GM21423 (cell line): ENCODE data around the gene DGKG.
A peak's percentile ranks its signal among the peaks of the same experiment; 100 is the strongest.

ENCODE experiments used
- ATAC-seq: cut with Tn5 transposase; IDR thresholded peaks from one replicate; pipeline ENCODE4 v1.9.1; 2021; ENCODE audit warnings: mild to moderate bottlenecking, moderate library complexity; ENCODE audit not compliant: unreplicated experiment

DGKG gene

DNA sequence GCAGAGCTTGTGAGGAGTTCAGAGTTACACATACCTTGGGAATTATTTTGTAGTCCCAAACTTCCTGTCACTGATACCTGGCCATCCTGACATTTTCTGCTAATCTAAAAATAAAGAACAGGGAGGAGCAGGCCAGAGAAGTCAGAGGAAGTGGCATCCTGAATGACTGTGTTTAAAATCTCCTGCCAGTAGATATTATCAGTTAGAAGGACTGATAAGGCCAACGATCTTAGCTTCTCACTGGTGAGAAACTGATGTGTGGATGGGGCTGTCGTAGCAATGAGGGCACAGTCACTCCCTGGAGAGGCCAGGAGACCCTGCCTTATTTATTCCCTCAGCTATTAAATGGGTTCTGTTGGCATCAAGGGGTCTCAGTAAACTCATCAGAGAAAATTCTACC is 115.1 kb downstream of the DGKG start:
- ATAC-seq: no peak

DNA sequence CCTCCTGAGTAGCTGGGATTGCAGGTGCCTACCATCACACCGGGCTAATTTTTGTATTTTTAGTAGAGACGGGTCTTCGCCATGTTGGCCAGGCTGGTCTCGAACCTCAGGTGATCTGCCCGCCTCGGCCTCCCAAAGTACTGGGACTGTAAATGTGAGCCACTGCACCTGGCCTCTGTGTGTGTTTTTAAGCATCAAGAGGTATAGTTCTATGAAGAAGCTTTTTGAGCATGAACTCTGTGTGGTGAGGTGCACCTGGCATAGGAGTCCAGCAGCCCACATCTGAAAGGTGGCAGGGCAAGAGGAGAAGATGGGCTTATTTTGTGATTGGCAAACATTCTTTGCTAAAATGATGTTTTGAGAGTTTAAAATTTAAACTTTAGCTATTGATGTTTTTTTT is 118.0 kb downstream of the DGKG start:
- no peak for ATAC-seq

DNA sequence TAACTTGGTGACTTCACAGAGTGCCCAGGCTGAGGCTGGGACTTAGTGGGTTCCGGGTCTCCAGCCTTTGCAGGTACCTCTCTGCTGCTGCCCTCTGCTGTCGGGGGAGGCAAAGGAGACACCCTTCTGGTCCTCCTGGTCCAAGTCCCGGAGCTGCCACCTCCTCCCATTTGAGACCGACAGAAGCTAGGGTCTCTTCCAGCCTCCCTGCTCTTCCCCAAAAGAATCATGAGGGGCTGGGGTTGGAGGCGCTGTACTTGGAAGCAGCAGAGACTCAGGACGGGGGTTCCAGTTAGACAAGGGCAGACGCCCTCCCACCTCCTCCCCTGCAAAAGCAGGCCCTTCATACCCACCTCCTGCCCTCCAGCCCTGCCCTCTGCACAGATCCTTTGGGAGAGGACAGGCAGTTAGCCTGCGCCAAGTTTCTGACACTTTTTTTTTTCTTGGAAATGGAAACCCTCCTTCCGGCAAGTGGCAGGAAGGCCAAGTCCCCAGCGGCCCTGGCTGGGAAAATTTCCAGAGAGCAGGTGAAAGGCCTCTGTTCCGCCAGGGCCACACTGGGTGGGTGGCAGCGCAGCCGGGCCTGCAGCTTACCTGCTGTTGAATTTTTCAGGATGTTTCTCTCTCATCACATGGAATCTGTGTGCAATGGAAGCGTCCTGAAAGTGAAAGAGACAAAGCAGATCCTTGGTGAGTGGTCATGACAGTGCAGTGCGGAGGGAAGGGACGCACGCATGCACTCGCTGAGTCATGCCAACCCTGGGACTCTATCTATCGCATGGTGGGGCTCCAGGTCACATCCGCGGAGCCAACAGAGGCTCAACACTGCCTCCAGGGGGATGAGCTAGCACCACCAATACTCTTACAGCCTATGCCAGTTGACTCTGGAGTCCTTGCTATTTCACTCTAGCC is 119.9 kb downstream of the DGKG start:
- peak; percentile 88 for ATAC-seq

DNA sequence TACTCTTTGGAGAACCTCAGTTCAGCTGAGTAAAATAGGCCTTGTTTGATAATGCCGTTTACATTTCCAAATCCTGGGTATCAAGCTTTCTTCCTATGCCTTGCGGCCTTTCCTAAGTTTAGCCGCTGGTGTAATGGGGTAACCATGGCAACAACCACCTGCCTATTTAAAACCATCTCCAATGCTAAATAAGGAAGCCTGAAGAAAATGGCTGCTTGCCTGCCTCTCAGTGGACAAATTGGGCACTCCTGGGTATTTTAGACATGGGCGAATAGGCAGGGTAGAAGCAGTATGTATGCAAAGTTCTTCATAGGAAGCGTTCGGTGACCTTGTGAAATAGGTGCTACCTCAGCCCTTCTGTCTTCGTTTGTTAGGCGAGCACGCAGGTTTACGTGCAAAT is 122.7 kb downstream of the DGKG start:
- no peak for ATAC-seq

DNA sequence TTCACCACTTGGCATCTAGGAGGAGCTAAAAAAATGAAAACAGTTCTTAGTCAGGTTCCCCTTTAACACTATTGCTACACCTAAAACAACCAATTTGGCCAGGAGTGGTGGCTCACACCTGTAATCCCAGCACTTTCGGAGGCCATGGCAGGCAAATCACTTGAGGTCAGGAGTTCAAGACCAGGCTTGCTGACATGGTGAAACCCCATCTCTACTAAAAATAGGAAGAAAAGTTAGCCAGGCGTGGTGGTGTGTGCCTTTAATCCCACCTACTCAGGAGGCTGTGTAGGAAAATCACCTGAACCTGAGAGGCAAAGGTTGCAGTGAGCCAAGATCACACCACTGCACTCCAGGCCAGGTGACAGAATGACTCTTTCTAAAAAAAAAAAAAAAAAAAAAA is 124.1 kb downstream of the DGKG start:
- ATAC-seq: no peak

DNA sequence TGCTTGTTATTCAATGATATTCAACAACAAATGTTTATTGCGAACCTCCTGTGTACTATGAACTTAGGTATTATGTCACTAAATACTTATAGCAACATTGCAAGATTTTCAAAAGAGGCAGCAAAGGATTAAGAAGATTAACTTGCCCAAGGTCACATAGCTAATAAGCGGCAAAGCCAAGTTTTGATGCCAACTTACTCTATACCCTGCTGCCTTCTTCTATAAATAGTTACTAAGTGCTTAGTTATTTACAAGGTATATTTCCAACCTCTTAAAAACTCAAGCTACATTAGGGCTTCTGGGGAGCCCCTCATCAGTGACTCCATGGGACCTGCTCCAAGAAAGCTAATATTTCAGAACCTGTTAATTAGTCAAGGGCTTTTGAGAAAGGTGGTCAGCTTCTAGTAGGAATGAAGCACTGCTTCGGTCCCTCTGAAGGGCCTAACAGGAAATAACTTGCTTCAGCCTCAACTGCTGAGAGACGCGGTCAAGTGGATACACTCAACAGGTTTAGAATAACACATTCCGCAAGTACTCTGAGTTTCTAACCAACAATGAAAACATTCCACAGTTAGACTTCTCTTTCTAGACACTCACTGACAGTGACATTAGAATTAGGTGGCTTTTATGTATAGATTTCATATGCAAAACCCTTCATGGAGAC is 125.5 kb downstream of the DGKG start:
- no peak for ATAC-seq

DNA sequence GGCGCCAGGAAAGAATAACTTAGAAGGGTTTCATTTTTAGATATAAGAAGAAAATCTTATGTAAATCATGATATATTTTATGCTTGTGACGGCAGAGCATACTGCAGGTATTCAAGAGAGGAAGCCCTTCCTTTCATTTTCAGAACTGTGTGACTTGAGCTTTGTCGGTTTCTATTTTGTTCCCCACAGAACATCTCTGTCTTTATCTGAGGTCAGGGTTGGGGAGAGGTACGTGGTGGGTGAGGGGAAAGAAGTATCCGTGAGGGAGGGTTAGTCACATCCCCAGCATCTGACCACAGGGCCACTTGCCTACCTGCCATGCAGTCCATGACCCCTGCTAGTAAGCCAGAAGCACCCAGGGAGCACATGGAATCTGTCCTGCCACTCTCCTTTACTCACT is 126.5 kb downstream of the DGKG start:
- peak; percentile 84 for ATAC-seq

DNA sequence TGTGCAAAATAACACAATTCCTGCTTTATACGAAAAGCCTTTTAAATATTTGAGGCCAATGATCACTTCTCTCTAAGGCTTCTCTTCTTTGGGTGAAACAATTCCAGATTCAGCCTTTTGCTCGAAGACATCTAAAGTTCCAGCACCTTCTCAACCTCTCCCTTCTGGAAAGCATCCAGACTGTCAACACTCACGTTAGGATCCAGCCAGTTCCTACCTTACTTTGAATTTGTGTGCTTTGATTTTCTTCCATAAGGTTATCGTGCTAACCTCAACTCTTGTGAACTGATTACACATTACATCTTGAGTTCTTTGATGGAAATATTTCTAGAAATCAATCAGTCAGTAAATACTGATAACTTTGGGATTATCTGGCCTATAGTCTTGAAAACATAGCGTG is 127.9 kb downstream of the DGKG start:
- ATAC-seq: no peak

DNA sequence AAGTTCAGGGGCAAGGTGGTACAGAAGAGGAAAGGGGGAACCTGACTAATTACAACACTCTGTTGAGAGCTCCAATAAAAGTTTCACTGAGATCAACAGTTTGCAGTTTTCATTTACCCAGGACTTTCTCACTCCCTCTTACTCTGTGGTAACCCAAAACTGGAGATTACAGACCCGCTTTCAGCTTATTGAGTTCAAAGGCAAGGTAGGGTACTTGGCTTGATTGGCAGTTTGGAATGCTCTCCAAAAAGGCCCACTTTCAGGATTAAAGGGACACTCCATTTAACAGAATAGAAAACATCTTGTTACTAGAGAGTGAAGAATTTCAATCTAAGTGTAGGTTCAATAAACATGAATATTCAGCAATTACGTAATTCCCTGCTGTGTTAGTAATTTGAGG is 135.6 kb downstream of the DGKG start:
- ATAC-seq: no peak

DNA sequence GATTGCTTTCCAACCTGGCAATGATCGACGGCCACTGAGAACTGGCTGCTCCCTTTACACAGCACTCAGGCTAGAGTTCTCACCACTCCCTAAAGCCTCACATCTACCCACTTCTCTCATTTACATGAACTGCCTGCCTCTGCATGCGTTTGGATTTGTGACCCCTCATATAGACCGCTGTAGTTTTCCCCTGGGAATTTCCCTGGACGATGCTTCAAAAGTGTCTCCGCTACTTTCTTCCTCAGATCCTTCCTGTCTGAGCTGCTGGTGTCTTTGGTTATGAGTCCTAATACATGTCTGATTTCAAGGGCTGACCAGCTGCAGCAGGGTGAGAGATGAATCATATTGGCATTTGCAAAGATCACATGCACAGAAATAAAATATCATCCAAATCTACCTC is 136.4 kb downstream of the DGKG start:
- ATAC-seq: no peak

DNA sequence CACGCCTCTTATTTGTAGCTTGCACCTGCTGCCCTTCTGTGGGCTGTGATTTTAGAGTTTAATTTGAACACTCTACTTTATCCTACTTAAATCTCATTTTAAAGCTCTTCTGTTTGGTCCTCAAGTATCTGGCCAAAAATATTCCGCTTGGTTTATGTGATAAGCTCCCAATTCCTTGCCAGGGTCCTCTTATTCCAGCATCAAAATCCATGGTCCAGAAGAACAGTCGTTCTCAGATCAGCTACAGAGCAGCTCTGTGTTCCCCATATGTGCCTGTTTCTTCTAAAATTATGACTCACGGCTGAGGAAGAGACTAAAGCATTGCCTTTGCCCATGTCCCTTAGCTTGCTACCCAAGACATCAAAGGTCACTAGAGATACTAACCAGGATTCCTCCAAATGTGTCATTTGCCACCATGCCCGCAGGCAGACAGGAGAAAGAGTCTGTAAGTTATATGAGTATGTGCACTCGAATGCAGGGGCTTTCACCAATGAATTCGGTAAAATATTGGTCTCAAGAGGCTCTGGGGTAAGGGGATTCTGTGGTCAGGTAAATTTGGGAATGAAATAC is 137.9 kb downstream of the DGKG start:
- no peak for ATAC-seq

DNA sequence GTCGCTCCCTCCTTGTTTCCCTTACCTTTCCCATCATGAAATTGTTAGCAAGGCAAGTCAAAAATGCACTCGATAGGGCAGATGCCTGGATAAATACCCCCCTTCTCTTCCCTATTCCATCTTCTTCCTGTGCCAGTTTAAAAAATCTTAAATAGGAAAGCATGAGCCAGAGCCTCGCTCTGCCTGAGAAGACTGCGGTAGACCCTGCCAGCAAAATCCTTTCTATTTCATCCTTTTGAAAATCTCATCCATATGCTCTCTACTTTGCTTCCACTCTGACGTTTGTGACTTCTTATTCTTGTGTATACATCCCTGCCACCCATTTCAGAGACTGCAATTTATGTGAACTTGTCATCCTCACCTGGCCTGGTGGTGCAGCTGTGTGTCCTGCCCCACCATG is 138.6 kb downstream of the DGKG start:
- ATAC-seq: no peak

DNA sequence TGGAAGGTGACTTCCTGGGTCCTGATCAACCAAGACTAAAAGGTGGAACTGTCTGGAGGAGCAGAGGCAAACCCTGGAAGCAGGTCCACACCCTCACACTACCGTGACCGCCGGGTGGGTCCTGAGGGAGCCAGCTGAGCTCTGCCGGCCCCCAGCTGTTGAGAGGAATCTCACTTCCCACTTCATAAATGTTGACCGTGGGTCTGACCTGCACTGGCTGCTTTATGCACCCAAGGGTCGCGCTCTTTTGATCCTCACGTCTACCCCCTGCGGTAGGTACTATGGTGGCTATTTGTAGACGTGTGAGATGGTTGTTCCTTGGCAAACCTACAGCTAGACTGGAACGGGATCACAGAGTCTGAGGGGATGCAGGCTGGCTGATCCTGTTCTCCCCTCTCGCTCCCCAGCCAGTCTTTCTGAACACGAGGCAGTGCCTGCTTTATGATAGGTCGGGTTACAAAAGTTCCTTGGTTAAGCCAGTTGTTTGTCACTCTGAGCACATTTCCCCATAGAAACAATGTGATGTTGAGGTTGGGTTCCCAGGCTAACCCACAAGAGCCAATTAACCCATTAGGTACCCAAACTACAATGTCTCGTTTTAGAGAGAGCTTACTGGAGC is 140.2 kb downstream of the DGKG start:
- ATAC-seq: no peak

DNA sequence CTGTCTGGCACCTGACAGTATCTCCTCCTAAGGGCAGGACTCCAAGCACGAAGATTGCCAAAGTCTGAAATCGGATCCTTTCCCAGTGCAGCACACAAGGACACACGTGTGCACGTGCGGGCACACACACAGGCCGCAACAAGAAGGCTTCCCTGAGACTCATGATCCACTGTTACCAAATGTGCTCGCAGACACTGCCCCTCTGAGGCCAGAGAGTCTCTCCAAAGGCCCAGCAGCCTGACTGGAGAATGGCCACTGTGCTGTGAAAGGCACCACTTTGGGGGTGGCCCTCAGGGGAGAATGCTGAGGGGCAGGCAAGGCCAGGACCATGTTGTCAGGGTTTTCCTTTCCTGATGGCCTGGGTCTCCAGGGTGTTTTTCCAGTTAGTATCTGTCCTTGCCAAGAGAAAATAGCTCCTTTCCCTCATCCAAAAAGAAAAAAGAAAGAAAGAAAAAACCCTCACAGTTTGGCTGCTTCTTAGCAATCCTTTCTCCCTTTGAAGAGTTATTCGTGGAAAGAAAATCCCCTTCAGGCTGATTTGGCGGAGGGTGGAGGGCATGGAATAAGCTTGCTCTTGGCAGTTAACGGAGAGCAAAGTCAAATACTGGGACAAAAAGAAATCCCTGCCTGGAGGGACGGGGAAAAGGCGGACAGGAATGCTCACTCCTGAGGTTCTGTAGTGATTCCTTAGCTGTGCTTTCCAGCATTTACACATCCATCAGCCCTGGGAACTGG is 141.0 kb downstream of the DGKG start:
- ATAC-seq: no peak

DNA sequence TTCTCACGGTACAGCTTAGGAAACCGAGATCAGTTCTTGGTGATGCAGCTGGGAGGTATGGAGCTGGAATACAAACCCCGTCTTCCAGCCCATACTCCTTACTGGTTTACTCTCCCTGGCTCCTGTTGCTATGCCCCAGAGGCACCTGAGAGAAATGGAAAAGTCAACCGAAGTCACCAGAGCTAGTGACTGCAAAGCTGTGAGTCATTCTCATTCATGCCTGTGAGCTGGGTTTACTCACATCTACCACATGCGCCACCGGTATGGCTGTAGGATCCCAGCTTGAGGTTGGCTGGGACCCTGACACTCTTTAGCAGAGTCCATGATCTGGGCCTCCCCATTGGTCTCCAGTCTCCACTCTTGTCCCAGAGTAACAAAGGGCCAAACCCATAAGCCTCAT is 141.7 kb downstream of the DGKG start:
- no peak for ATAC-seq

DNA sequence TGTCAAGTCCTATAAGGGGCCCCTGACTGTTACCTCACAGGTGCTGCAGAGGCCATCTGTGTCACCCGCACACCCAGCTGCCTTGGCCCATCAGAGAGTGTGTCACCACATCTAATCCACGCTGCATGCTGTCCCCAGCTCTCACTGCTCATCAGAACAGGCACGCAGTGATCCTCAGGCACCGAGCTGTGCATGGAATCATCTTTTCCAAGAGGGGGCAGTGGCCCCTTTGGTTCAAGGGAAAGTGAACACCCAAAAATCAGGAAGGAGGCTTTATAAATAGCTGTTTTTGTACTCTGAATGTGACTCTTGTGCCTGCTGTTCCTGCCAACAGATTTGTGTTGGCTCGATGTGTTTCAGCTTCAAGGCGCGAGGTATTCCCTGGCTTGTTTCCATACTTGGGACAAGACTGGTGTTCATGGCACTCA is 142.8 kb downstream of the DGKG start:
- no peak for ATAC-seq

DNA sequence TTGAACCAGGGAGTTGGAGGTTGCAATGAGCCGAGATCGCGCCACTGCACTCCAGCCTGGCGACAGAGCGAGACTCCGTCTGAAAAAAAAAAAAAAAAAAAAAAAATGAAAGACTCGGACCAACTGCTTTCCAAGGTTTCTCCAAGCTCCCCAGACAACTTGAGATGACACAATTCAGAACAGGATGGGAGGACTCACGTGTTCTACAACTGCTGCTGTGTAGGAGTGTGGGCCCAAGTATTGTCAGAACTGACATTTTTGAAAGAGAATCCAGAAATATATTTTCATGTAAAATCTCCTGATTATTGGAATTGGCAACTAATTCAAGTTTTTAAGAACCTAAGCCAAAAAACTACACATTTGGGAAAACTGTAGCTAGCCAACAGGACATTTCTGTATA is 143.6 kb downstream of the DGKG start:
- no peak for ATAC-seq

DNA sequence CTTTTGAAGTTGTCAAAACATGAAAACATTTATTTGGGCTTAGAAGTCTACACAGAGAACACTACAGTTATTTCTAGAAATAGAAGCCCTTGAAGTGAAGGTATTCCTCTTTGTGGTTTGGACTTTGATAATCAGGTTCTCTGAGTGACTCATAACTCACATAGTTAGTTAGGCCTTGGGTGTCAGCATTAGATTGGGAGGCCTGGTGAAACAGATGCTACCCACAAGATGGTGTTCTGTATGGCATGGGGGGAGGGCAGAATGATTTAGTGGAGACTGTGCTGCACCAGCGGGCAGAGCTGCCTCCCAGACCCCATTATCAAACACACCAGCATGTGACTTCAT is 144.2 kb downstream of the DGKG start:
- ATAC-seq: peak; percentile 87

DNA sequence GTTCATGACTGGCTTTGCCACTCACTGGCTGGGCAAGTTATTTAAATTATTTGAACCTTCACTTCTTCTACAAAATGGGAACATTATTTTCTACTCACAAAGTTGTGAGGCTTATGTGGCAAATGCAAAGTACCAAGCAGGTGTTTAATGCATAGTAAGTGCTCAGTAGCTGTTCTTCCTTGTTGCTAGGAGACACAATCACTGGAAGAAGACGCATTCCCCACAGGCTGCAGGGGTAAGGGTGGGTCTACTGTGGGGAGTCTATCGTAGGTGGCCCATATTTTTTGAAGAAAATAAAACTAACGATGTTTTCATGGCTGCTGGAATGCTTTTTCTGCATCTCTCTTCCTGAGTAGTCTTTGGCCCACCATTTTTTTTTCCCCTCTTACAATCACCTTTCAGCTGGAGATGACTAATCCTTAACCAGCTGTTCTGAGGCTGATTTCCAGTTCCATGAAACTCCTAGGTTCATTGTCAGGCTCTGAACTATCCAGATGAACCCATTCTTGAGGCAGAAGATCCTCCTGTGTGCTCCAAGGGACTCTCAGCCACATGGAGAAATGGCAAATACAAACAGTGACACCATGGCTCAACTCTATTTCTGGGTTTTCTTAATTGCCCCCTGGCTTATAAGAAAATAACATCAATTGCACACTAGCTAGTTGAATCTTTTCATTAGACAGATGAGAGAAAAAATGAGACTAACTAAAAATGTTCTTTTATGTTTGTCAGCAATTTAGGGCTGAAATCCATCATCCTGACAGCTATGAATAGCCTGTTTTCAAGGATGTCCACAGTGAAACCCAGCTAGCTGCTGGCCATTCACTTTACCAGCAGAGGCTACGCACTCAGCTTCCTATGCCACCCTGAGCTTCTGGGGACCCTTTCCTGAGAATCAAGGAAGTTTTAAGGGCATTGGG is 144.9 kb downstream of the DGKG start:
- ATAC-seq: no peak

DNA sequence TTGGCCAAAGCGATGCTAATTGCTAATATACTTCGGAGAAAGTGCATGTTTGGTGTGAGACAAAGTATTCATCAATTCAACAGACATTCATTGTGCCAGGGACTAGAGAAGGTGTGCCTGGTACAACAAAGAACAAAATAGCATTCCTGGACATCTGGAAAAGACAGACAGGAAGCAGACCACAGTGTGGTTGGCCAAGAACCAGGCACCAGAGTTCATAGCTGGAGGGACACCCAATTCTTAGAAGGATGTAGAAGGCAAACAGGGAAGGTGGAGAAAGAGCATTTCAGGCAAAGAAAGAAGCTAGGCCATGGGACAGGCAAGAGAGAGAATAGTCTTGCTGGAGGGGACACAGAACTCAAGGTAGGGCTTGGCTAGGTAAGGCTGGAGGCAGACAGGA is 147.4 kb downstream of the DGKG start:
- no peak for ATAC-seq
